Measurements from ENCODE around the gene TBC1D22A. TPM values are rescaled to one million over a fixed set of nuclear protein-coding genes. Genes with fewer than 3 reads are reported as not detected.

Gene TBC1D22A
- total RNA-seq, 2 donors from 2014 or later: 21.0 to 27.9 TPM

GRCh38 chr22:47095395-47096122 lies 333.1 kb downstream of the TBC1D22A start:
- H3K27me3 ChIP-seq (ENCODE audit: control insufficient read depth, insufficient read depth, low read length, poor library complexity, severe bottlenecking): no peaks in the 10 kb centered on the region
- Mint-ChIP-seq H3K27me3 (ENCODE audit: insufficient read depth) (no peaks in the 10 kb centered on the region), H3K36me3 (ENCODE audit: low read depth) (peaks cover 28% of the 10 kb centered on the region), H3K9me3 (peaks cover 38% of the 10 kb centered on the region), H3K4me1 (peaks cover 24% of the 10 kb centered on the region), H3K27ac (no peak overlapping the region), H3K4me3 (no peak overlapping the region)
- H3K27ac ChIP-seq (ENCODE audit: low read depth, low read length): no peak overlapping the region
- no peak for DNase-seq
- H3K9ac ChIP-seq (ENCODE audit: extremely low read depth, low read length, poor library complexity, severe bottlenecking): no peak overlapping the region
- TF ChIP-seq CTCF (conservative IDR thresholded peaks at IDR 0.05): no peak
- 89 to 92% methylated on average over 4 to 5 of the region's 5 CpGs for WGBS, 2 experiments (ENCODE audit: insufficient coverage in 1 of 2, insufficient read length in 1 of 2)
- H3K4me1 ChIP-seq (ENCODE audit: control insufficient read depth, insufficient read depth, low read length): no peaks in the 10 kb centered on the region
- H3K9me3 ChIP-seq (ENCODE audit: control insufficient read depth, low read length): peaks cover 11% of the 10 kb centered on the region
- H3K4me3 ChIP-seq (ENCODE audit: low read length): no peak overlapping the region
- H3K36me3 ChIP-seq (ENCODE audit: control insufficient read depth, insufficient read depth, low read length): no peaks in the 10 kb centered on the region

- H3K27me3 Mint-ChIP-seq (ENCODE audit: insufficient read depth): no peaks in the 10 kb centered on the region
- no peaks in the 10 kb centered on the region for H3K36me3 ChIP-seq (ENCODE audit: control insufficient read depth, insufficient read depth, low read length)
- H3K9me3 Mint-ChIP-seq: peaks cover 25% of the 10 kb centered on the region
- H3K4me1 Mint-ChIP-seq: peaks cover 33% of the 10 kb centered on the region
- H3K9ac ChIP-seq (ENCODE audit: extremely low read depth, low read length, poor library complexity, severe bottlenecking): no peak overlapping the region
- no peaks in the 10 kb centered on the region for H3K27me3 ChIP-seq (ENCODE audit: control insufficient read depth, insufficient read depth, low read length, poor library complexity, severe bottlenecking)
- 87% methylated on average over 3 to 5 of the region's 5 CpGs for WGBS, 2 experiments (ENCODE audit: insufficient coverage in 1 of 2, insufficient read length in 1 of 2)
- peaks cover 10% of the 10 kb centered on the region for H3K4me1 ChIP-seq (ENCODE audit: control insufficient read depth, insufficient read depth, low read length)
- H3K4me3 ChIP-seq (ENCODE audit: low read length): no peak overlapping the region
- no peak for DNase-seq
- peaks cover 19% of the 10 kb centered on the region for H3K36me3 Mint-ChIP-seq (ENCODE audit: low read depth)
- peaks cover 11% of the 10 kb centered on the region for H3K9me3 ChIP-seq (ENCODE audit: control insufficient read depth, low read length)
- H3K4me3 Mint-ChIP-seq: no peak overlapping the region
- no peak overlapping the region for H3K27ac ChIP-seq (ENCODE audit: low read depth, low read length)
- TF ChIP-seq CTCF (conservative IDR thresholded peaks at IDR 0.05): no peak
- no peak overlapping the region for H3K27ac Mint-ChIP-seq
Measured at GRCh38 chr22:47098121-47098520, 335.7 kb downstream of the TBC1D22A start.

- peaks cover 23% of the 10 kb centered on the region for H3K9me3 Mint-ChIP-seq
- Histone ChIP-seq H3K9ac (ENCODE audit: extremely low read depth, low read length, poor library complexity, severe bottlenecking) (no peak overlapping the region), H3K4me1 (ENCODE audit: control insufficient read depth, insufficient read depth, low read length) (peaks cover 11% of the 10 kb centered on the region), H3K27me3 (ENCODE audit: control insufficient read depth, insufficient read depth, low read length, poor library complexity, severe bottlenecking) (no peaks in the 10 kb centered on the region), H3K27ac (ENCODE audit: low read depth, low read length) (no peak overlapping the region), H3K4me3 (ENCODE audit: low read length) (no peak overlapping the region), H3K9me3 (ENCODE audit: control insufficient read depth, low read length) (peaks cover 6% of the 10 kb centered on the region), H3K36me3 (ENCODE audit: control insufficient read depth, insufficient read depth, low read length) (no peaks in the 10 kb centered on the region)
- TF ChIP-seq CTCF (conservative IDR thresholded peaks at IDR 0.05): no peak
- H3K27me3 Mint-ChIP-seq (ENCODE audit: insufficient read depth): no peaks in the 10 kb centered on the region
- DNase-seq: no peak
- no peak overlapping the region for H3K4me3 Mint-ChIP-seq
- H3K36me3 Mint-ChIP-seq (ENCODE audit: low read depth): peaks cover 17% of the 10 kb centered on the region
- WGBS, 2 experiments (ENCODE audit: insufficient coverage in 1 of 2, insufficient read length in 1 of 2): 93 to 95% methylated on average over 6 to 11 of the region's 11 CpGs
- H3K4me1 Mint-ChIP-seq: peaks cover 37% of the 10 kb centered on the region
- H3K27ac Mint-ChIP-seq: no peak overlapping the region
Measured at GRCh38 chr22:47098554-47098953, 336.1 kb downstream of the TBC1D22A start.

Measured in endodermal cell (in vitro differentiated cells).